ENCODE data around the gene ZNRF1.
"Not testable (repeated sequence)": the region's sequence is repeated elsewhere in the genome, so short reads cannot be mapped to it uniquely, and the experiment has no call there.

ZNRF1 gene

GRCh38 chr16:75000481-75001081 is 1.8 kb downstream of the ZNRF1 start:
- DNase-seq (ENCODE audit: low read depth in 2 of 2, low spot score in 1 of 2), result no peak

GRCh38 chr16:75002474-75002873 is 3.6 kb downstream of the ZNRF1 start:
- DNase-seq (ENCODE audit: low read depth in 2 of 2, low spot score in 1 of 2), result no peak

GRCh38 chr16:75003931-75004330 is 5.1 kb downstream of the ZNRF1 start:
- no peak for DNase-seq (ENCODE audit: low read depth in 2 of 2, low spot score in 1 of 2)

DNA sequence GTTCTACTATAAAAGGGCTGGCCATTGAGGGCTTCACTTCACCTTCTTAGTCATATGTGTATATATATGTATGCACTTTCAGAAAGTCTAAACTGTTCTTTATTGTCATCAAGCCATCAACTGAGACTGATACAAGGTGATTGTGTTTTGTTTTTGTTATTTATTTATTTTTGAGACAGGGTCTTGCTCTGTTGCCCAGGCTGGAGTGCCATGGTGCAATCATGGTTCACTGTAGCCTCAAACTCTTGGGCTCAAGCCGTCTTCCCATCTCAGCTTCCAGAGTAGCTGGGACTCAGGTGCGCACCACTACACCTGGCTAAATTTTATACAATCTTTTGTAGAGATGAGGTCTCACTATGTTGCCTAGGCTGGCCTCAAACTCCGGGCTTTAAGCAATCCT is 5.6 kb downstream of the ZNRF1 start:
- DNase-seq (ENCODE audit: low read depth in 2 of 2, low spot score in 1 of 2), result no peak

DNA sequence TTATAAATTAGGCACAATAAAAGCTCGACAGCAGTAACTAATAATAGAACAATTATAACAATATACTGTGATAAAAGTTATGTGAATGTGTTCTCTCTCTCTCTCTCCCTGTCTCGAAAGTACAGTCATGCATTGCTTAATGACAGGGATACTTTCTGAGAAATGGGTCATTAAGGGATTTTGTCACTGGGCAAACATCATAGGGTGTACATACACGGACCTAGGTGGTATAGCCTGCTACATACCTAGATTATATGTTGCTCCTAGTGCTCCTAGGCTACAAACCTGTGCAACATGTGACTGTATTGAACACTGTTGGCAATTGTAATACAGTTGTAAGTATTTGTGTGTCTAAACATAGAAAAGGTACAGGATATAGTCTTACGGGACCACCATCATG is 6.9 kb downstream of the ZNRF1 start:
- DNase-seq (ENCODE audit: low read depth in 2 of 2, low spot score in 1 of 2), result no peak

GRCh38 chr16:75007443-75007842 is 8.6 kb downstream of the ZNRF1 start:
- no peak for DNase-seq (ENCODE audit: low read depth in 2 of 2, low spot score in 1 of 2)

GRCh38 chr16:75010427-75010826 is 11.6 kb downstream of the ZNRF1 start:
- no peak for DNase-seq (ENCODE audit: low read depth in 2 of 2, low spot score in 1 of 2)

DNA sequence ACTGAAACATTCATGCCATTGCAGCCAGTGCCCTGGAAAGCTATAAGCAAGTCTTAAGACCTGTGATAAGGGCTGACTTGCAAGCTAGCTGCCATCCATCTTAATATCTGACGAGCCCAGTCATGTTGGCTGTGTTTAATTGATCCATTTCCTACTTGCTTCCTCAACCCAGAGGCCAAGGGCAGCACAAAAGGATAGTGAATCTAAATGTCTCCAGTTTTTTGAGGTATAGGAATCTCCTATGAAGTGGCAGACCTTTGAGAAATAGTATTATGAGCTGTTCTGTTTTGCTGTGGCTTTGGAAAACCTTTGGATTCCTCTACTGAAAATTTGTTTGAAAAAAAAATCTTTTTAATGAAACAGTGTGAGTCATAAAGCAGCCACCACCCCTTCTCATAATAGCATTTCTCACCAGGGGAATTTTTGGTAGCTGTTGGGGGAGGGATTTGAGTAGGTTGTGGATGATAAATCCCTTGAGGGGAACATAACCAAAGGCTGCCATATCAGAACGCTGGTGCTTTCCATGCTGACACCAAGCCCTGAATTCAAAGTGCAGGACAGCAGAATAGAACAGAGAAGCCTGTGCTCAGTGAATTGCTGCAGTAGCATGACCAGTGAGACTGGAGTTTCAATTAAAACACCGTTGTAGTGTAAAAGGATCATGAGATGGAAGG is 12.9 kb downstream of the ZNRF1 start:
- DNase-seq (ENCODE audit: low read depth in 2 of 2, low spot score in 1 of 2), result no peak

DNA sequence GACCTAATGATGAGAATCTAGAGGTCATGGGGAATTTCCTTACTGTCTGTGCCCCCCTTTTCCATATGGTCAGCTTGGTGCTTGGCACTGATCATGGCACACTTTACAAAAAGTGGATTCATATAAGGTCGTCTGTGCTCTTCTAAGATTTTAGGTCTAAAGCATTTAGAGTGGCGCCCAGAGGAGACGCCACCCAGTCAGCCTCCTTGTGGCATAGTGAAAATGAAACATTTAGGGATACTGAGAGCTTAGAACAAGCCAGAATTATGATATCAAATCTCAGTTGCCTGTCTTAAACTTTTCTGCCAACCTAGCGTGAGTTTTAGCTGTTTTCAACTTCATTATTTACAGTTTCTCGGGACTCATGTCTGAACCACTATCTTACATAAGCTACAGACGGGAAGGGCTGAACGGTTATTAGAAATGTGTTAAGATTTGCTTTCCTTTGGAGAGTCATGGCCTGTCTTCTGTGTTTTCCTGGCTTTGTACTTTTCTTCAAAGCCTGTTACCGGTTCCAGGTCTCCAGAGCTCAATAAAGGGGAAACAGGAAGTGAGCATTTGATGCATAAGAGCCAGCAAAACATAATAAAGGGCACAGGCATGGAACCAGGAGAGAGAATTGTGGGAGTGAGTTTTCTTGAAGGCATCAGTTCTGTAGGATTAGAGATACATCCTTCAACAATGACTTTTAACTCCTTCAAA is 13.7 kb downstream of the ZNRF1 start:
- DNase-seq (ENCODE audit: low read depth in 2 of 2, low spot score in 1 of 2), result no peak

GRCh38 chr16:75013123-75013522 is 14.3 kb downstream of the ZNRF1 start:
- DNase-seq (ENCODE audit: low read depth in 2 of 2, low spot score in 1 of 2), result not testable (repeated sequence)

- no peak for DNase-seq (ENCODE audit: low read depth in 2 of 2, low spot score in 1 of 2)
Observed at GRCh38 chr16:75014318-75014717, 15.5 kb downstream of the ZNRF1 start.

- DNase-seq (ENCODE audit: low read depth in 2 of 2, low spot score in 1 of 2), result not testable (repeated sequence)
Observed at GRCh38 chr16:75016451-75017081, 17.7 kb downstream of the ZNRF1 start.

DNA sequence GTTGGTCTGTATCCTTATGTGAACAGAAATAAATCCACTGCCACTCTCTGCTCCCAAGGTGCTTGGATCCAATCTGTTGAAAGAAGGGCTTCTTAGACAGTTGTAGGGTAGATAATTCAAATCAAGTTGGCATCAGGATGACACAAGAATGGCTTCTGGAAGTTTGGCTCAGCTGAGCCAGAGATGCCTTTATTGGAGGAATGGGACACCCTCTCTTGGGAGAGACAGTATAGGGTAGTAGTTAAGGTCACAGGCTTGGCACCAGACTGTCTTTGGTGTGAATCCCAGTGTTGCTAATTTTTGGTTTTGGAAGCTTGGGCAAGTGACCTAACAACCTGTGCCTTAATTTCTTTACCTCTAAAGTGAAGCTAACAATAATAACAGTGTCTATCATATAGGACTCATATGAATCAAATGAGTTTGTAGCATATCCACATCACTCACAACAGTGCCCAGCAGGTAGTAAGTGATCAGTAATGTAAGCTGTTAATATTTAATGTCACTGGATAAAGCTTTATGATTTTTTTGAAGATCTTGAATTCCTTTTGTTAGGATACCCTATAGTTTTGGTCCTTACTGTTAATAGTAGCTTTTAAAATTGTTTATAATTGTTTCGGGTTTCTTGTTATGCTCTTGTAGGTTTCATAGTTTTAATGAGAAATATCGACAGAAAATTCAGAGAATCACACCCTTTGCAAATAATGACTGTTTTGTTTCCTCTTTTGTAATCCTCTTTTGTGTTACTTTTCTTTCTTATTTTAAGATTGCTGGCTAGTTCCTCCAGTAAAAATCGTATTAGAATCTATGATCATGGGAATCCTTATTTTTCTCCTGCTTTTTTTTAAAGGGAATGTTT is 19.1 kb downstream of the ZNRF1 start:
- DNase-seq (ENCODE audit: low read depth in 2 of 2, low spot score in 1 of 2), result no peak

GRCh38 chr16:75019007-75019406 is 20.2 kb downstream of the ZNRF1 start:
- no peak for DNase-seq (ENCODE audit: low read depth in 2 of 2, low spot score in 1 of 2)

GRCh38 chr16:75019586-75019985 is 20.8 kb downstream of the ZNRF1 start:
- no peak for DNase-seq (ENCODE audit: low read depth in 2 of 2, low spot score in 1 of 2)

GRCh38 chr16:75021410-75021809 is 22.6 kb downstream of the ZNRF1 start:
- no peak for DNase-seq (ENCODE audit: low read depth in 2 of 2, low spot score in 1 of 2)

DNA sequence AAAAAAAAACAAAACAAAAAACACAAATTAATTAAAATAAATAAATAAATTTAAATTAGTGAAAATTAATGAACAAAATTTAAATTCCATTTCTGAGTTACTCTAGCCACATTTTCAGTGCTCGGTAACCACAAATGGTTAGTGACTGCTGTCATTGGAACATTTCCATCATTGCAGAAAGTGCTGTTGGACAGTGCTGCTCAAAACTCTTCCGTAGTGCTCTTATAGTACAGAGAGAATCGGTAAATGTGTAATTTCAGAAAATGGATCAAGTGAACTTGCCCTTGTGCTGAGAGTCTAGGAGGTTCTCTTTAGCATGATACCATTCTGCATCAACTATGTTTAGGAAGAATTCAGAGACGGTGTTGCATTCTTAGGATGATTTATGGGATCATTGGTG is 23.7 kb downstream of the ZNRF1 start:
- no peak for DNase-seq (ENCODE audit: low read depth in 2 of 2, low spot score in 1 of 2)

- DNase-seq (ENCODE audit: low read depth in 2 of 2, low spot score in 1 of 2), result no peak
Observed at GRCh38 chr16:75023009-75023408, 24.2 kb downstream of the ZNRF1 start.

- no peak for DNase-seq (ENCODE audit: low read depth in 2 of 2, low spot score in 1 of 2)
Observed at GRCh38 chr16:75024182-75024581, 25.4 kb downstream of the ZNRF1 start.

DNA sequence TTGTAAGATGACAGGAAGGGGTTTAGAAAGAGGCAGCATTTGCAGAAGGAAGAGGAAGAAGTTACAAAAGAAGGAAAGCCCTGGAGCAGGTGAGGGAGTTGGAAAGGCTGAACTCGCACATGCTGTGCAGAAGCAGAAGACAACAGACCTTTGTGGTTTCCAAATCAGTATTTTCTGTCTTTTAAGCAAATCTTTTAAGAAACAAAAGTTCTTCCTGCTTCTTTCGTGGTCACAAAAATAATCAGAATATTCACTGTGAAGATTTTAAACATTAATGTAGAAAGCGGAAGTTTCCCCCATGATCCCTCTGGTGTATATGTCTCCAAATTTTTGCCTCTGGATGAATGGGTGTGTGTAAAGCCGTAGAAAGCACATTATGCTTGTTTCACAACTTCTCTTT is 25.8 kb downstream of the ZNRF1 start:
- DNase-seq (ENCODE audit: low read depth in 2 of 2, low spot score in 1 of 2), result no peak

- no peak for DNase-seq (ENCODE audit: low read depth in 2 of 2, low spot score in 1 of 2)
Observed at GRCh38 chr16:75025761-75026160, 26.9 kb downstream of the ZNRF1 start.
